ENCODE data around the gene DHRS7B. TPM values are rescaled to one million over a fixed set of nuclear protein-coding genes. Genes with fewer than 3 reads are reported as not detected.

Gene DHRS7B
- total and polyA plus RNA-seq, 2 of the 13 experiments (the other 11 are each of a cell fraction or from before 2014, with no cell fraction given): 20.0 to 35.8 TPM

DNA sequence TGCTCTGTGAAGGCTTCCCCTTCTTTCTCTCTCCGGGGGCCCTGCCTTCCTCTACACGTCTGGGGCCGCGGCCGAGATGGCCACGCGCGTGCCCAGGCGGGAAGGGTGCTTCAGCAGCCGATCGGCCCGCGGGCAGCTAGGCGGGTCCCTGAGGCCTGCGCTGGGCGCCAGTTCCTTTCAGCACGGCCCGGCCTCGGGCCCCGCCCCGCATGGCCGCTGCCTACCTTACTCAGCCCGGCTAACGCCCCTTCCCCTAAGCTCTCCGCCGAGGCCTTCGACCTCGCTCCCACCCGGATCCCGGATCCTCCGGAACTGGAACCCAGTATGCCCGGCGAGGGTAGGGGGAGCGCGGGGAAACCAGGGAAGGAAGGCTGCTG lies 86.9 kb downstream of the DHRS7B start:
- H3K27ac ChIP-seq (ENCODE audit: extremely low read length, insufficient read depth, low read length): peak overlapping the region; percentile 94
- BruUV-seq (replicated peaks): no TSS peak
- peak overlapping the region; percentile 93 for H3K4me2 ChIP-seq (ENCODE audit: low read depth, low read length)
- intact Hi-C loops (cut with micrococcal nuclease; ENCODE audit: unreplicated experiment) (loop anchor here (1.0 to 2.0 kb wide), 2 partner anchors 40 to 71 kb away; partner anchors contain the start of genes MAP2K3 and NATD1), in situ Hi-C loops (cut with HindIII; ENCODE audit: extremely low pct_ligation_motif_present, low pct_unique_long_range_greater_than_20kb) (no loop called here)
- H3K36me3 ChIP-seq (replicated peaks in 1 of 2; ENCODE audit: control insufficient read depth in 1 of 2, insufficient read depth in 2 of 2, low read length in 2 of 2): peaks cover 5 to 29% of the 10 kb centered on the region in 2 experiments; a peak in 3 of 5 replicates
- H3K4me3 ChIP-seq (replicated peaks in 1 of 3; ENCODE audit: insufficient read depth in 1 of 3, low read depth in 2 of 3, low read length in 3 of 3): peak overlapping the region; percentile 83 to 99 (median 96)
- CTCF ChIA-PET (ENCODE audit: low intra/inter-chr PET ratio, low total read pairs): no interaction called here
- no CpG with 5 or more reads among the region's 35 CpGs for WGBS (ENCODE audit: low lambda C conversion rate)
- H2AFZ ChIP-seq (ENCODE audit: low read length): no peak overlapping the region
- ATAC-seq (peak; percentile 52), DNase-seq (ENCODE audit: low spot score) (no peak), FAIRE-seq (no peak)
- peak overlapping the region; percentile 96 for H3K9ac ChIP-seq (ENCODE audit: insufficient read depth, low read depth, low read length)
- POLR2A ChIA-PET: interaction anchor here (1.3 to 2.9 kb wide), 3 partner anchors 73 to 170 kb away, joined by 7 to 20 read pairs (median 8); partner anchors contain the start of gene USP22
- H4K20me1 ChIP-seq (ENCODE audit: insufficient read depth, low read length): peaks cover 36% of the 10 kb centered on the region
- no peaks in the 10 kb centered on the region for H3K9me3 ChIP-seq (ENCODE audit: low read length)
- H3K27me3 ChIP-seq (ENCODE audit: control insufficient read depth in 1 of 2, insufficient read depth in 2 of 2, low read length in 2 of 2): no peaks in the 10 kb centered on the region; a peak in 1 of 5 replicates
- peaks cover 67% of the 10 kb centered on the region for H3K79me2 ChIP-seq (ENCODE audit: insufficient read depth, low read length)
- H3K4me1 ChIP-seq (ENCODE audit: insufficient read depth, low read length): peaks cover 60% of the 10 kb centered on the region
- TF ChIP-seq PHF5A (CRISPR knock-in tag; IDR thresholded peaks at IDR 0.05; ENCODE audit: low read depth, unreplicated experiment) (no peak), HES4 (CRISPR knock-in tag; IDR thresholded peaks at IDR 0.05; ENCODE audit: borderline replicate concordance) (no peak), DNMT1 (CRISPR knock-in tag; IDR thresholded peaks at IDR 0.05) (no peak), SIN3A (IDR thresholded peaks at IDR 0.05; ENCODE audit: borderline replicate concordance, low read depth, low read length) (no peak), TOPORS (CRISPR knock-in tag; IDR thresholded peaks at IDR 0.05) (peak; percentile 23; the same call in 1 of the 2 replicates), KAT7 (CRISPR knock-in tag; IDR thresholded peaks at IDR 0.05; ENCODE audit: borderline replicate concordance) (0 out of 2 replicates have a peak, but pooled peaks have one; percentile 73), ZNF354B (CRISPR knock-in tag; IDR thresholded peaks at IDR 0.05) (0 out of 2 replicates have a peak, but pooled peaks have one; percentile 36), ZNF850 (CRISPR knock-in tag; conservative IDR thresholded peaks at IDR 0.05) (0 out of 2 replicates have a peak, but pooled peaks have one; percentile 28), ZNF235 (CRISPR knock-in tag; IDR thresholded peaks at IDR 0.05; ENCODE audit: borderline replicate concordance) (0 out of 2 replicates have a peak, but pooled peaks have one; percentile 40), FOSL2 (CRISPR knock-in tag; IDR thresholded peaks at IDR 0.05) (peak; percentile 11; the same call in 1 of the 2 replicates), ZFP36L1 (CRISPR knock-in tag; IDR thresholded peaks at IDR 0.05) (0 out of 2 replicates have a peak, but pooled peaks have one; percentile 56), AGO1 (IDR thresholded peaks at IDR 0.05; ENCODE audit: low read depth, low read length, poor library complexity, severe bottlenecking) (no peak)
- TF ChIP-seq, protein P1, sequence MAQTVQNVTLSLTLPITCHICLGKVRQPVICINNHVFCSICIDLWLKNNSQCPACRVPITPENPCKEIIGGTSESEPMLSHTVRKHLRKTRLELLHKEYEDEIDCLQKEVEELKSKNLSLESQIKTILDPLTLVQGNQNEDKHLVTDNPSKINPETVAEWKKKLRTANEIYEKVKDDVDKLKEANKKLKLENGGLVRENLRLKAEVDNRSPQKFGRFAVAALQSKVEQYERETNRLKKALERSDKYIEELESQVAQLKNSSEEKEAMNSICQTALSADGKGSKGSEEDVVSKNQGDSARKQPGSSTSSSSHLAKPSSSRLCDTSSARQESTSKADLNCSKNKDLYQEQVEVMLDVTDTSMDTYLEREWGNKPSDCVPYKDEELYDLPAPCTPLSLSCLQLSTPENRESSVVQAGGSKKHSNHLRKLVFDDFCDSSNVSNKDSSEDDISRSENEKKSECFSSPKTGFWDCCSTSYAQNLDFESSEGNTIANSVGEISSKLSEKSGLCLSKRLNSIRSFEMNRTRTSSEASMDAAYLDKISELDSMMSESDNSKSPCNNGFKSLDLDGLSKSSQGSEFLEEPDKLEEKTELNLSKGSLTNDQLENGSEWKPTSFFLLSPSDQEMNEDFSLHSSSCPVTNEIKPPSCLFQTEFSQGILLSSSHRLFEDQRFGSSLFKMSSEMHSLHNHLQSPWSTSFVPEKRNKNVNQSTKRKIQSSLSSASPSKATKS (CRISPR knock-in tag; IDR thresholded peaks at IDR 0.05): 0 out of 2 replicates have a peak, but pooled peaks have one; percentile 39
- TF ChIP-seq, protein P2, sequence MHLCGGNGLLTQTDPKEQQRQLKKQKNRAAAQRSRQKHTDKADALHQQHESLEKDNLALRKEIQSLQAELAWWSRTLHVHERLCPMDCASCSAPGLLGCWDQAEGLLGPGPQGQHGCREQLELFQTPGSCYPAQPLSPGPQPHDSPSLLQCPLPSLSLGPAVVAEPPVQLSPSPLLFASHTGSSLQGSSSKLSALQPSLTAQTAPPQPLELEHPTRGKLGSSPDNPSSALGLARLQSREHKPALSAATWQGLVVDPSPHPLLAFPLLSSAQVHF (CRISPR knock-in tag; IDR thresholded peaks at IDR 0.05): 0 out of 2 replicates have a peak, but pooled peaks have one; percentile 6
- TF ChIP-seq, protein P3, sequence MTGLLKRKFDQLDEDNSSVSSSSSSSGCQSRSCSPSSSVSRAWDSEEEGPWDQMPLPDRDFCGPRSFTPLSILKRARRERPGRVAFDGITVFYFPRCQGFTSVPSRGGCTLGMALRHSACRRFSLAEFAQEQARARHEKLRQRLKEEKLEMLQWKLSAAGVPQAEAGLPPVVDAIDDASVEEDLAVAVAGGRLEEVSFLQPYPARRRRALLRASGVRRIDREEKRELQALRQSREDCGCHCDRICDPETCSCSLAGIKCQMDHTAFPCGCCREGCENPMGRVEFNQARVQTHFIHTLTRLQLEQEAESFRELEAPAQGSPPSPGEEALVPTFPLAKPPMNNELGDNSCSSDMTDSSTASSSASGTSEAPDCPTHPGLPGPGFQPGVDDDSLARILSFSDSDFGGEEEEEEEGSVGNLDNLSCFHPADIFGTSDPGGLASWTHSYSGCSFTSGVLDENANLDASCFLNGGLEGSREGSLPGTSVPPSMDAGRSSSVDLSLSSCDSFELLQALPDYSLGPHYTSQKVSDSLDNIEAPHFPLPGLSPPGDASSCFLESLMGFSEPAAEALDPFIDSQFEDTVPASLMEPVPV (CRISPR knock-in tag; IDR thresholded peaks at IDR 0.05): peak; percentile 14; the same call in 1 of the 2 replicates
